ENCODE results near the gene KRTAP10-10. TPM values are rescaled to one million over a fixed set of nuclear protein-coding genes. Genes with fewer than 3 reads are reported as not detected.

Gene KRTAP10-10
- not detected in 2 replicates for total RNA-seq

GRCh38 chr21:44637018-44637850 is at the start of gene KRTAP10-10:
TSS of gene KRTAP10-10 (plus strand) at chr21:44637356. CDS start at chr21:44637418, 62 bp downstream.

GRCh38 chr21:44592446-44593311 is 44.5 kb upstream of the KRTAP10-10 start, which contains the start of gene KRTAP10-6:
TSS of gene KRTAP10-6 (minus strand) at chr21:44592505. CDS start at chr21:44592484, 21 bp downstream.

GRCh38 chr21:44600118-44600978 is 36.8 kb upstream of the KRTAP10-10 start, which contains the start of gene KRTAP10-7:
TSS of gene KRTAP10-7 (plus strand) at chr21:44600597. CDS start at chr21:44600622, 25 bp downstream.

GRCh38 chr21:44612029-44612486 is 25.1 kb upstream of the KRTAP10-10 start, which contains the start of gene KRTAP10-8:
TSS of gene KRTAP10-8 (plus strand) at chr21:44612079. CDS start at chr21:44612101, 22 bp downstream.

GRCh38 chr21:44626673-44627143 is 10.4 kb upstream of the KRTAP10-10 start, which contains the start of gene KRTAP10-9:
TSS of gene KRTAP10-9 (plus strand) at chr21:44627093. CDS start at chr21:44627172, 79 bp downstream.

GRCh38 chr21:44646366-44647221 is 9.4 kb downstream of the KRTAP10-10 start, which contains the start of gene KRTAP10-11:
TSS of gene KRTAP10-11 (plus strand) at chr21:44646414. CDS start at chr21:44646459, 45 bp downstream.

GRCh38 chr21:44654576-44655175 is 17.5 kb downstream of the KRTAP10-10 start, which contains the start of gene KRTAP12-4:
TSS of gene KRTAP12-4 (minus strand) at chr21:44654659. CDS start at chr21:44654614, 45 bp downstream.

GRCh38 chr21:44657635-44658540 is 20.7 kb downstream of the KRTAP10-10 start, which contains the start of gene KRTAP12-3:
TSS of gene KRTAP12-3 (plus strand) at chr21:44657932. CDS start at chr21:44657980, 48 bp downstream.

GRCh38 chr21:44666401-44667320 is 29.5 kb downstream of the KRTAP10-10 start, which contains the start of gene KRTAP12-2:
TSS of gene KRTAP12-2 (minus strand) at chr21:44666927. CDS start at chr21:44666886, 41 bp downstream.

GRCh38 chr21:44681861-44682579 is 44.9 kb downstream of the KRTAP10-10 start, which contains the start of gene KRTAP12-1:
TSS of gene KRTAP12-1 (minus strand) at chr21:44682163. CDS start at chr21:44682123, 40 bp downstream.

Other genes with a start within 250 kb of the KRTAP10-10 start
- gene LRRC3, start 181.8 kb upstream of the KRTAP10-10 start, total RNA-seq, result under 0.01 TPM in 2 replicates
- gene KRTAP10-1, start 97.2 kb upstream of the KRTAP10-10 start, total RNA-seq, result not detected in 2 replicates
- not detected in 2 replicates for gene KRTAP10-2, start 85.9 kb upstream of the KRTAP10-10 start, total RNA-seq
- not detected in 2 replicates for gene KRTAP10-3, start 78.6 kb upstream of the KRTAP10-10 start, total RNA-seq
- not detected in 2 replicates for gene KRTAP10-4, start 63.6 kb upstream of the KRTAP10-10 start, total RNA-seq
- gene KRTAP10-5, start 56.8 kb upstream of the KRTAP10-10 start, total RNA-seq, result not detected in 2 replicates
- not detected in 2 replicates for gene KRTAP10-6, start 44.9 kb upstream of the KRTAP10-10 start, total RNA-seq
- not detected in 2 replicates for gene KRTAP10-7, start 36.8 kb upstream of the KRTAP10-10 start, total RNA-seq
- gene KRTAP10-8, start 25.3 kb upstream of the KRTAP10-10 start, total RNA-seq, result not detected in 2 replicates
- gene KRTAP10-9, start 10.3 kb upstream of the KRTAP10-10 start, total RNA-seq, result not detected in 2 replicates
- not detected in 2 replicates for gene KRTAP10-11, start 9.1 kb downstream of the KRTAP10-10 start, total RNA-seq
- not detected in 2 replicates for gene KRTAP12-4, start 17.3 kb downstream of the KRTAP10-10 start, total RNA-seq
- not detected in 2 replicates for gene KRTAP12-3, start 20.6 kb downstream of the KRTAP10-10 start, total RNA-seq
- not detected in 2 replicates for gene KRTAP12-2, start 29.6 kb downstream of the KRTAP10-10 start, total RNA-seq
- gene KRTAP12-1, start 44.8 kb downstream of the KRTAP10-10 start, total RNA-seq, result not detected in 2 replicates
- not detected in 2 replicates for gene KRTAP10-12, start 59.8 kb downstream of the KRTAP10-10 start, total RNA-seq
- not detected in 2 replicates for gene TSPEAR, start 74.2 kb downstream of the KRTAP10-10 start, total RNA-seq
- 41.8 and 55.8 TPM in 2 replicates for gene UBE2G2, start 164.5 kb downstream of the KRTAP10-10 start, total RNA-seq
- gene SUMO3, start 180.7 kb downstream of the KRTAP10-10 start, total RNA-seq, result 71.7 and 77.9 TPM in 2 replicates
- 146 and 185 TPM in 2 replicates for gene PTTG1IP, start 236.3 kb downstream of the KRTAP10-10 start, total RNA-seq

Data from bronchial smooth muscle cell (primary cell).